Stimulated activated naive CD8-positive, alpha-beta T cell treated with anti-CD3 and anti-CD28 coated beads, Interleukin-15, amount 100 ng/mL, for 72 hours (primary cell): ENCODE measurements around the gene EPHA10.
"Not testable (repeated sequence)": the region's sequence is repeated elsewhere in the genome, so short reads cannot be mapped to it uniquely, and the experiment has no call there.

Experiments
- ATAC-seq: fragments of 150-1000 bp; cut with Tn5 transposase; 2 replicates; pipeline ENCODE4 v1.10.0; 2021; ENCODE audit warnings: mild to moderate bottlenecking, moderate library complexity
- DNase-seq, 2 donors: peaks; one replicate each; pipeline ENCODE4 v3.0.0; 2021 to 2022
- H3K27ac Mint-ChIP-seq, 2 donors: one replicate each; pipeline ENCODE4 v1.8.0; 2022; ENCODE audit warnings: mild to moderate bottlenecking in 2 of 2, mixed read lengths in 2 of 2, moderate library complexity in 2 of 2
- H3K27me3 Mint-ChIP-seq: one replicate; pipeline ENCODE4 v1.8.0; 2022; ENCODE audit warnings: mixed read lengths
- H3K4me1 Mint-ChIP-seq: one replicate; pipeline ENCODE4 v1.8.0; 2022; ENCODE audit warnings: mild to moderate bottlenecking, mixed read lengths
- H3K4me3 Mint-ChIP-seq, 2 donors: one replicate each; pipeline ENCODE4 v1.8.0; 2022; ENCODE audit warnings: mild to moderate bottlenecking in 2 of 2, mixed read lengths in 2 of 2, moderate library complexity in 1 of 2
- H3K9me3 Mint-ChIP-seq, 2 donors: one replicate each; pipeline ENCODE4 v1.8.0; 2022; ENCODE audit warnings: mixed read lengths in 2 of 2

EPHA10 gene

DNA sequence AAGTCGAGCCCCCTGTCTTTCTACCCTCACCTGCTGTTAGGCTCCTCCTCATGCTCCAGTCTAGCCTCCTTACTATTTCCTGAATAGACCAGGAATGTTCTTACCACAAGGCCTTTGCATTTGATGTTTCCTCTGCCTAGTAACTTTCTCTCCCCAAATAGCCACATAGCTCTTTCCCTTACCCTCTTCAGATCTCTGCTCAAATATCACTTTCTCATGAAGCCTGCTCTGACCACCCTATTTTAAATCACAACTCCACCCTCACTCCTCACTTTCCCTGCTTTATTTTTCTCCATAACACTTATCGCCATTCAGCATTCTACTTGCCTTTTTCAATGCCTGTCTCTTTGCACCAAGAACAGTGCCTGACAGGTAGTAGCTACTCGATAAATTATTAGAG is 79.2 kb downstream of the EPHA10 start:
- peaks cover 23% of the 10 kb centered on the region for H3K4me1 Mint-ChIP-seq
- H3K9me3 Mint-ChIP-seq: no peaks in the 10 kb centered on the region
- H3K4me3 Mint-ChIP-seq: no peak overlapping the region

DNA sequence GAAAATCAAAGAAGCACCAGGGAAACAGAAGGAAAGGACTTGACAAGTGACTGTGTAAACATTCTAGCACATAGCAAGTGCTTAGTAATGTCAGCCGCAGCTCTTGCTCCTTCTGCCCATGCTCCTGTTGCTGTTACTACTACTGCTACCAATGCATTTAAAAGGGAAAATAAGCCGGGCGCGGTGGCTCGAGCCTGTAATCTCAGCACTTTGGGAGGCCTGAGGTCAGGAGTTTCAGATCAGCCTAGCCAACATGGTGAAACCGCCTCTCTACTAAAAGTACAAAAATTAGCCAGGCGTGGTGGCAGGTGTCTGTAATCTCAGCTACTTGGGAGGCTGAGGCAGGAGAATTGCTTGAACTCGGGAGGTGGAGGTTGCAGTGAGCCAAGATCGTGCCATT is 80.7 kb downstream of the EPHA10 start:
- DNase-seq, H3K4me3 Mint-ChIP-seq, H3K27ac Mint-ChIP-seq, ATAC-seq, H3K27me3 Mint-ChIP-seq, H3K9me3 Mint-ChIP-seq: not testable (repeated sequence)
- H3K4me1 Mint-ChIP-seq: peaks cover 16% of the 10 kb centered on the region

More for the DNA sequence above, 79.2 kb downstream of the EPHA10 start:
- ATAC-seq: no peak
- no peaks in the 10 kb centered on the region for H3K27me3 Mint-ChIP-seq
- H3K27ac Mint-ChIP-seq: no peak overlapping the region
- DNase-seq: no peak

DNA sequence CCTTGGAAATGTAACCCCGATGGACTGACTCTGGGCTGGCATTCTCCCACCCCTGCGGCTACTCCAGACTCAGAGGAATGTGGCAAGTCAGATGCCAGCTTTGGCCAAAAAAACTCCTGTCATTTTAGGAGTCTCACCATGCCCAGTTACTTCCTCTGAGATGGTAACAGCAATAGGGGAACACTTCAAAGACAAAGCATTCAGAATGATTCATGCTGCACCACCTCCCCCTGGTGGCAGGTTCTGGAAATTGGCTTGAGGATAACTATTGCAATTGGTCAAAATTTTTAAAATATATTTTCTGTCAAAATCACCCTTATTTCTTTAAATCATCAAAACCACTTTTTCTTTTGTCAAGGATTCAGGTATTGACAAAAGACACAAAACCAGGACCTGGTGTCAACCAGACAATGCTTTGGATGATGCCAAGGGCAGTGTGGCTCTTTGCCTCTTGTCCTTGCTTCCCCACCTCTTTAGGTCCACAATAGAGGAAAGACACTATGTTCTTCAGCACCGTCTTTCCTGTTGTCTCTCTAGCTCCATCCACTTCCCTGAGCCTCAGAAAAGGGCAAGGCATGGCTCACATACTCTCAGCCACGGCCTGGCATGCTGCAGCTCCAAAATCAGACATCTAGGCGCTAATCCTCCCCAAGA is 82.5 kb downstream of the EPHA10 start:
- Mint-ChIP-seq H3K27ac (no peak overlapping the region), H3K4me1 (no peaks in the 10 kb centered on the region), H3K4me3 (no peak overlapping the region), H3K27me3 (no peaks in the 10 kb centered on the region), H3K9me3 (no peaks in the 10 kb centered on the region)
- ATAC-seq (peak; percentile 71), DNase-seq (peak; percentile 67 to 70)

DNA sequence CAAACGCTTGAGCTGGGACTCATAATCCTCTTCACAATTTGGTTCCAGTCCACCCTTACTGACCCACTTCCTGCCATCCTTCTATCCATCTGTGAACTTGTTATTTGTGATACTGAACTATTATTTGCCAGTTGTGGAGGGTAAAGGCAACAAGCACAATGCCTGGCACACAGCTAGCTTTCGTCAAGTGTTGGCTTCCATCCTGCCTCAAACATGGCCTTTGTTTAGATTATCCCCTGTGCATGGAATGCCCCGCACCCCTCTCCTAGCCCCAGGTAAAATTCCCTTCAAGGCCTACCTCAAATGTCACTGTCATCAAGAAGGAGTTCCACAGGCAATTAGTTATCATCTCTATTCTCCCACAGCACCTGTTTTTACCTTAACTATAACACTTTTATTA is 84.0 kb downstream of the EPHA10 start:
- H3K27me3 Mint-ChIP-seq: peaks cover under 1% of the 10 kb centered on the region
- no peak overlapping the region for H3K4me3 Mint-ChIP-seq
- no peak overlapping the region for H3K27ac Mint-ChIP-seq
- no peaks in the 10 kb centered on the region for H3K9me3 Mint-ChIP-seq
- ATAC-seq: no peak
- peaks cover 8% of the 10 kb centered on the region for H3K4me1 Mint-ChIP-seq
- no peak for DNase-seq

DNA sequence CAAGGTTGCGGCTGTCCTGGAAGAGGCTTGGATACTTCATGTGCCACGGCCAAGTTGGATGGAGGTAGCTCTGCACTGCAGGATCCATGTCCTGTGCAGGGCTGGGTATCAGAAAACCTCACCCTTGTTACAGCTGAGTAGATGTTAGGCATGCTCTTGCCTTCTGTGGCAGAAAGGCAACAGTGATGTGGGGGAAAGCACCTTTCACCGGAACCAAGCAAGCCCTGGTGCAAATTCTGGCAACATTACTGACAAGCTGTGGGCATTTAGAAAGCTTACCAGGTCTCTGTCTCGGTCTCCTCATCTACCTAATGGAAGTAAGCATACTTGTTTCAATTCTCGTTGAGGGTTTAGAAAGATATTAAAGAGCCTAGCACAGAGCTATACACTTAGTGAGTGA is 87.1 kb downstream of the EPHA10 start:
- DNase-seq (no peak), ATAC-seq (no peak)
- H3K9me3 Mint-ChIP-seq: no peaks in the 10 kb centered on the region

DNA sequence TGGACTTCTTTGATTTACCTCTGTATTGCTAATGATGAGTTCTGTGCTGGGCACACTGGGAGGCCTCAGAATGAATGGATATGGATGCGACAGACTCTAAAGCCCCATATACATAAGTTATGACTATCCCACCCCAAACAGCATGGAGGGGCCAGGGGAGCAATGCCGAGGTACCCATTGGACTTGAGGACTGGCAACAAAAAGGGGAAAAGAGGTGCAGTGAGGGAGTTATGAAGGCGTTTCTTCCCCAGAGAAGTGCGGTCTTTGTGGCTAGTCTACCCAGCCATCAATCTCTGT is 87.8 kb downstream of the EPHA10 start:
- no peak for ATAC-seq
- no peak for DNase-seq
- peaks cover 27% of the 10 kb centered on the region for H3K4me1 Mint-ChIP-seq
- no peak overlapping the region for H3K4me3 Mint-ChIP-seq
- H3K27me3 Mint-ChIP-seq: peaks cover 17% of the 10 kb centered on the region
- H3K9me3 Mint-ChIP-seq: no peaks in the 10 kb centered on the region
- no peak overlapping the region for H3K27ac Mint-ChIP-seq

More for the DNA sequence above, 87.1 kb downstream of the EPHA10 start:
- Mint-ChIP-seq H3K27ac (no peak overlapping the region), H3K4me1 (peaks cover 27% of the 10 kb centered on the region), H3K27me3 (peaks cover 10% of the 10 kb centered on the region), H3K4me3 (no peak overlapping the region)

DNA sequence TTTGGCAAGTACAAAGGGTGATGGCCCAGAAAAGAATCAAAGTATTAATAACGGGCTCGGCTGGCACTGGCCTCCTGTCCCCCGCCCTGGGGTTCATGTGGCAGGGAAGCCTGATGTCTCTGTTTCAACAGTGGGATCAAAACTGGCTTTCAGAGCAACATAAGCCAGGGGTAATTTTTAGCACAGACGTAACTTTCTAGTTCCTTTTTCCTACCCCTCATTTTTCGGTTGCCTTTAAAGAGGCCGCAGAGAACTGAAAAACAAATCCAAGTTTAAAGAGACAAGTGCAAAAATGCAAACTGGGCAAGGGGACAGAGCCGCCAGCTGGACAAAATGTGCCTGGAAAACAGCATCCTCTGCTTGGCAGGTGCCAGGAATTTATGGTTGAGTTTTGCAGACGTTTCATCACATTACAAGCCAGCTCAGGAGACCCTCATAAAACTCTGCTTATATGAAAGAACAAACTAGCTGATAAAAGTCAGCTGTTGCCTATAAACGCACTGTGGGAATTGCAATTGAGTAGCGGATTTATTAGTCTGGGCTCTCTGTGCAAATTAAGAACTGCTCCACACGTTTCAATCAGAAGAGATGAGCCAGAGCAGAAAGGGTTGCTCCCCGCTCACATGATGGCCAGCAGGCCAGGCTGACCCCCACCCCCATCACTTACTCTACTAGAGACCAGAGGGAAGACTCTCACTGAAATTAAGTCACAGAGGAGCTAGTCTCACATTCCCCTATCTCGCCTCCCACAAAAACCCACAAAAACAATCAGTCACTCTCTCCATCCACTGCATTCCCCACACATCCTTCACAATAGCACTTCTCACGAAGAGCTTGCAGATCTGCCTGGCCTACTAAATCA is 88.4 kb downstream of the EPHA10 start:
- Mint-ChIP-seq H3K27ac (peak overlapping the region in 1 of 2 donors; percentile 4), H3K27me3 (peaks cover 22% of the 10 kb centered on the region), H3K9me3 (no peaks in the 10 kb centered on the region), H3K4me1 (peaks cover 27% of the 10 kb centered on the region), H3K4me3 (no peak overlapping the region)
- ATAC-seq (no peak), DNase-seq (no peak)

DNA sequence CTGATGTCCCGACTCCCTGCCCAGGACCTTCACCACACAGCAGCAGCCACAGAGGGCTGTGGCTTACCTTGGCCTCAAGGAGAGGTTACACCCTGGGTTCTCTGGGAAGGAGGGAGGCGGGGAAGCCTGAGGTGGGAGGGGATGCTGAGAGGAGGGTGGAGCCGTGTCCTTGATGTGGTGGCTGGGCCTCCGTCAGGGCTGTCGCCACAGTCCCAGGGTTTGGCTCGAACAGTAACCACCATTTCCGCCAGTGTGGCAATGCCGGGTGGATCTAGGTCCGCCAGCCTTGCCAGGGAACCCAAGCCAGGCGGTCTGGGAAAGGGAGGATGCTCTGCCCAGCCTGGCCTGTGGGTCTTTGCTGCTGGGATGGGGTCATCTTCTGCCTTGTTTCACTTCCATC is 91.0 kb downstream of the EPHA10 start:
- DNase-seq: peak; percentile 39 to 65
- peak; percentile 96 for ATAC-seq
- Mint-ChIP-seq H3K27ac (no peak overlapping the region), H3K4me1 (peaks cover 27% of the 10 kb centered on the region), H3K4me3 (peak overlapping the region; percentile 13 to 52), H3K9me3 (no peaks in the 10 kb centered on the region), H3K27me3 (peaks cover 26% of the 10 kb centered on the region)

DNA sequence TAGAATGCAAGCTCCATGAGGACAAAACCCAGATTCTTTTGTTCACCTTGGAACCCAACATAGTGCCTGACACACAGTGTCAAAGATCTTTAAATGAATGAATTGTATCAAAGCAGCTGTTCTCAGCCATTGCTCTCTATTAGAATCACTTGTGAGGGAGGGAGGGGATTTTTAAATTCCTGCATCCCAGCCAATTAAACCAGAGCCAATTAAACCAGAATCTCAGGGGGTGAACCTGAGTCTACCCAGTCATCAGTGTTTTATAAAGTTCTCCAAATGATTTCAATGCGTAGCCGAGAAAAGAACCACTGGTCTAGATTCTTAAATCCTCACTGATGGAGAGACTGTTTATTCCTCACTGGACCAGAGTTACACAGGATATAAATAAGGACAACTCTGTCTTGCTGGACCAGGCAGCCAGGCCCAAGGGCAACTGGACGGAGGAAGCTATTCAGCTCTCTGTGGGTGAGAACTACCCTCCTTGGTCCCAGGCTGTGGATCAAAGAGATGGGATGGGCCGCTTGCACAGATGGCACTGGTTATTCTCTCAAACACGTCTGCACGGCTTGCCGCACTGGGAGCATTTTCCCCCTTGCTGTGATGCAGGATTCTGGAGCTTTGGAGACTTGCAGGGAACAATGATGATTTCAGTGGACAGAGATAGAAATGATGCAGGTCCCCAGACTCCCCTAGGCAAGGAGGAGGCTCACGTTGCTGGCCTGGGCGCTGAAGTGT is 92.6 kb downstream of the EPHA10 start:
- H3K27me3 Mint-ChIP-seq: peaks cover 26% of the 10 kb centered on the region
- no peak for DNase-seq
- peaks cover 27% of the 10 kb centered on the region for H3K4me1 Mint-ChIP-seq
- H3K27ac Mint-ChIP-seq: no peak overlapping the region
- no peak for ATAC-seq
- no peak overlapping the region for H3K4me3 Mint-ChIP-seq
- H3K9me3 Mint-ChIP-seq: no peaks in the 10 kb centered on the region

DNA sequence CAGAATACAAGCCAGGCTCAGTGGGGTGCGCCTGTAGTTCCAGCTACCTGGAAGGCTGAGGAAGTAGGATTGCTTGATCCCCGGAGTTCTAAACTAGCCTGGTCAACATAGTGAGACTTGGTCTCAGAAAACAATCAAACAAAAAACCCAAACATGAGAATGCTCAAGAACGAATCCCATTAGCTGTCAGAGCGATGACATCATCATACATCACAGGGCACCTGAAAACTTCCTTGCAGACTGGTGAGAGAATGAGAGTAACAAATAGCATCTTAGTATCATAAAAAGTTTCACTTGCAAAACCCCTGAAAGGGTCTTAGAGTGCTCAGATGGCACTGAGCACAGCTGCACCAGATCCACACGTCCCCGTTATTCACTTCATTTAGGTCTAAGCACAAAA is 93.7 kb downstream of the EPHA10 start:
- no peak for DNase-seq
- H3K27me3 Mint-ChIP-seq: peaks cover 26% of the 10 kb centered on the region
- H3K4me1 Mint-ChIP-seq: peaks cover 19% of the 10 kb centered on the region
- H3K27ac Mint-ChIP-seq: no peak overlapping the region
- no peak for ATAC-seq
- no peaks in the 10 kb centered on the region for H3K9me3 Mint-ChIP-seq
- H3K4me3 Mint-ChIP-seq: no peak overlapping the region

DNA sequence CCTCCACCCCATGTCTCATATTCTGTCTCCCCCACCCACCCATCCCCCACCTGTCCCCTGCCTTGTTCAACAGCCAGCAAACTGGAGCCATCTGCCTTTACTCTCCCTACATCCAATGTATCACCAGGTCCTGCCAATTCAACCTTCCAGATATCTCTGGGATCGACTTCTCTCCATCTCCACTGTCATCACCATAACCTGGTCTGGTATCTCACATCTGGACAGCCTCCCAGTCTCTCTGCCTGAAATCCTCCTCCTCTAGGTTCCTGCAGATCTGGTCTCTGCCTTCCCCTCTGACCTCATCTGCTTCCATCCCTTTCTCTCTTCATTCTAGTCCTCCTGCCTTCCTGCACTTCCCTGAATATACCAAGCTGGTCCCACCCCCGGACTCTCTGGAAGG is 94.8 kb downstream of the EPHA10 start:
- no peak for ATAC-seq
- no peak overlapping the region for H3K4me3 Mint-ChIP-seq
- H3K27me3 Mint-ChIP-seq: peaks cover 24% of the 10 kb centered on the region
- H3K27ac Mint-ChIP-seq: no peak overlapping the region
- no peak for DNase-seq
- H3K4me1 Mint-ChIP-seq: peaks cover 13% of the 10 kb centered on the region
- no peaks in the 10 kb centered on the region for H3K9me3 Mint-ChIP-seq

DNA sequence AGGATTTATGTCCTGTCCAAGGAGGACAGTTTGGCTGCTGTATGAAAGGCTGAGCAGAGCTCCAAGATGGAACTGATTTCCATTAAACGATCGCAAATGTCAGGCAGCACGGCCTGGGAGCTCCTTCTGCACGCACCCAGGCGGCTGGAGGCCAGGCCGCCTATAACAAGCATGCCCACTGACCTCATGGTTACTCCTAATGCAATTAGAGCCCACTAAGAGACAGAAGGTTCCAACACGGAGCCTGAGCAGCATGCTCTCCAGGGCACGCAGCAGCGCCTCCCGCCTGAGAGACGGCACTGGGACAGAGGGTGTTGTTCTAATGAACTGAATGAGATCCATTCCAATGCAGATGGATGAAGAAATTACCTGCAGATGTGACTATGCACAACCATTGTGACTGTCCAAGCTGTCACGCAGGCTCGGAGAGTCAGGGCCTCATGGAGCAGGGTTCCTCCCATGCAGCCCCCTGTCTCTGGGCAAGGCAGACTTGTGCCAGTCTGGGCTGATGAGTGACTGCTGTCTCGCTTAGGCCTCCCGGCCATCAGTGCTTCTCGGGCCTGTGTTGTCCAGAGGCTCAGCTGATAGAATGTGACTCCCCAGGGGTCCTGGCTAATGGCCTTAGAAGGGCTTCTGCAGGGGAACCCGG is 97.8 kb downstream of the EPHA10 start:
- Mint-ChIP-seq H3K4me3 (no peak overlapping the region), H3K9me3 (no peaks in the 10 kb centered on the region), H3K27me3 (peaks cover 16% of the 10 kb centered on the region), H3K27ac (no peak overlapping the region), H3K4me1 (no peaks in the 10 kb centered on the region)
- DNase-seq: no peak
- ATAC-seq: no peak

DNA sequence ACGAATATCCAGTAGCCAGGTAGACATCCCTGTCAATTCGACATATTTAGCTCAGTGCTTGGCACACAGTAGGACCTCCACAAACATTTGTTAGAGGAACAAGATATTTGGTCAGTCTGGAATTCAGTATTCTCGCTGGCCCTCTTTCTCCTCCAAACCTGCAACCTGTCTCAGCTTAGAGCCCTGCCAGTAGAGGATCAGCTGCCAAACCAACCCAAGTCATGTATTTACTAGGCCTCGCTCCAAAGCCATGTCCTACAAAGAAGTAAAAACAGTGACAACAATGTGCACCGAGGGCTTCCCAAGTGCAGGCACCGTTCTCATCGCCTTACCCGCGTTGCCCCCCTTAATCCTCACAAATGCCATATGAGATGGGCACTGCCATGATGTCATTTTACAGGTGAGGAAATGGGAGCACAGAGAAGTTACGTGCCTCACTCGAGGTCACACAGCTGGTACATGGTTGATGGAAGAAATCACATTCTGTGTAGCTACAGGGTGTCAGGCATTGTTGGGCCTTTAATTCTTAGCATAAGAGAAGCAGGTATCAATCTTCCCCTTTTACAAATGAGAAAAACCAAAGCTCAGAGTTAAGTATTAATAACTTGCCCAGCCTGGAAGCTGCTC is 98.6 kb downstream of the EPHA10 start:
- Mint-ChIP-seq H3K27me3 (peaks cover 12% of the 10 kb centered on the region), H3K4me3 (no peak overlapping the region), H3K4me1 (no peaks in the 10 kb centered on the region), H3K9me3 (no peaks in the 10 kb centered on the region), H3K27ac (no peak overlapping the region)
- ATAC-seq: no peak
- no peak for DNase-seq
